SK-N-SH (cell line): ENCODE results near the gene DVL2.

Source experiments
- CTCF ChIP-seq: fragments of 200-600 bp; sonication (generic); IDR thresholded peaks from 2 replicates; pipeline ENCODE4 v1.6.1; 2017; ENCODE audit warnings: antibody characterized with exemption, mild to moderate bottlenecking, moderate library complexity
- FOSL2 ChIP-seq: IDR thresholded peaks from 2 replicates; pipeline ENCODE4 v1.4.0; 2012; ENCODE audit warnings: low read depth, mild to moderate bottlenecking, moderate library complexity, borderline replicate concordance
- FOXM1 ChIP-seq: IDR thresholded peaks from 2 replicates; pipeline ENCODE4 v1.4.0; 2012; ENCODE audit warnings: low read depth, mild to moderate bottlenecking
- GABPA ChIP-seq: IDR thresholded peaks from 2 replicates; pipeline ENCODE4 v1.4.0; 2012; ENCODE audit warnings: low read depth, mild to moderate bottlenecking
- MAX ChIP-seq: IDR thresholded peaks from 2 replicates; pipeline ENCODE4 v1.4.0; 2012; ENCODE audit warnings: low read depth
- MXI1 ChIP-seq: IDR thresholded peaks from 2 replicates; pipeline ENCODE4 v1.6.1; 2012; ENCODE audit warnings: mild to moderate bottlenecking, low read depth, low read length, improper control_type of control experiment
- POLR2AphosphoS5 ChIP-seq: IDR thresholded peaks from 2 replicates; pipeline ENCODE4 v1.6.1; 2012; ENCODE audit warnings: low read depth, low read length
- TAF1 ChIP-seq: IDR thresholded peaks from 2 replicates; pipeline ENCODE4 v1.6.1; 2012; ENCODE audit warnings: low read depth, mild to moderate bottlenecking, low read length, moderate library complexity, borderline replicate concordance
- TEAD4 ChIP-seq: IDR thresholded peaks from 2 replicates; pipeline ENCODE4 v1.4.0; 2012; ENCODE audit warnings: mild to moderate bottlenecking, borderline replicate concordance; ENCODE audit not compliant: insufficient read depth
- USF1 ChIP-seq: IDR thresholded peaks from 2 replicates; pipeline ENCODE4 v1.4.0; 2012; ENCODE audit warnings: low read depth, borderline replicate concordance
- YY1 ChIP-seq: IDR thresholded peaks from 2 replicates; pipeline ENCODE4 v1.4.0; 2012; ENCODE audit warnings: low read depth, mild to moderate bottlenecking
- TF ChIP-seq, protein P1 (sequence below): IDR thresholded peaks from 2 replicates; pipeline ENCODE4 v1.6.1; 2012; ENCODE audit warnings: mild to moderate bottlenecking, low read depth, low read length, moderate library complexity

DNA sequence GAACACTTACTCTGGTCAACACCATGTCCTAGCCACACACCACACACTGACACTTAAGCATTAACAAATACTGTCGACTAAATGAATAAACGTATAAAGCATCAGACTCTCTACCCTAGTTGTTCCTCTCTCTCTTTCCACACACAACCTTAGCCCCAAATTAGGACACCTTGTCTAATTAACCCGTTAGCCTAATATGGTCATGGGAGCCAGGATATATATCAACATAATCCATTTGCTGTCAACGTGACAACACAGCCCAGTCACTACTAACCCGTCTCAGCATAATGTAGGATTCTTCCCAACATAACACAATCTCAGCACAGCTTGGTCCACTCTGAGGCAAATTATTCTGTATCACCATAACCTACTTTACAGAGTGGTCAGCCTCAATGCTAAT is 2.2 kb downstream of the DVL2 start:
- TF ChIP-seq MAX (no peak), CTCF (no peak), TAF1 (no peak), USF1 (no peak), GABPA (no peak), POLR2AphosphoS5 (no peak), FOXM1 (no peak), TEAD4 (no peak), FOSL2 (no peak), YY1 (no peak), MXI1 (no peak)
- TF ChIP-seq, protein P1, sequence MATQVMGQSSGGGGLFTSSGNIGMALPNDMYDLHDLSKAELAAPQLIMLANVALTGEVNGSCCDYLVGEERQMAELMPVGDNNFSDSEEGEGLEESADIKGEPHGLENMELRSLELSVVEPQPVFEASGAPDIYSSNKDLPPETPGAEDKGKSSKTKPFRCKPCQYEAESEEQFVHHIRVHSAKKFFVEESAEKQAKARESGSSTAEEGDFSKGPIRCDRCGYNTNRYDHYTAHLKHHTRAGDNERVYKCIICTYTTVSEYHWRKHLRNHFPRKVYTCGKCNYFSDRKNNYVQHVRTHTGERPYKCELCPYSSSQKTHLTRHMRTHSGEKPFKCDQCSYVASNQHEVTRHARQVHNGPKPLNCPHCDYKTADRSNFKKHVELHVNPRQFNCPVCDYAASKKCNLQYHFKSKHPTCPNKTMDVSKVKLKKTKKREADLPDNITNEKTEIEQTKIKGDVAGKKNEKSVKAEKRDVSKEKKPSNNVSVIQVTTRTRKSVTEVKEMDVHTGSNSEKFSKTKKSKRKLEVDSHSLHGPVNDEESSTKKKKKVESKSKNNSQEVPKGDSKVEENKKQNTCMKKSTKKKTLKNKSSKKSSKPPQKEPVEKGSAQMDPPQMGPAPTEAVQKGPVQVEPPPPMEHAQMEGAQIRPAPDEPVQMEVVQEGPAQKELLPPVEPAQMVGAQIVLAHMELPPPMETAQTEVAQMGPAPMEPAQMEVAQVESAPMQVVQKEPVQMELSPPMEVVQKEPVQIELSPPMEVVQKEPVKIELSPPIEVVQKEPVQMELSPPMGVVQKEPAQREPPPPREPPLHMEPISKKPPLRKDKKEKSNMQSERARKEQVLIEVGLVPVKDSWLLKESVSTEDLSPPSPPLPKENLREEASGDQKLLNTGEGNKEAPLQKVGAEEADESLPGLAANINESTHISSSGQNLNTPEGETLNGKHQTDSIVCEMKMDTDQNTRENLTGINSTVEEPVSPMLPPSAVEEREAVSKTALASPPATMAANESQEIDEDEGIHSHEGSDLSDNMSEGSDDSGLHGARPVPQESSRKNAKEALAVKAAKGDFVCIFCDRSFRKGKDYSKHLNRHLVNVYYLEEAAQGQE = no peak
